ENCODE data around the gene DOLPP1. TPM values are rescaled to one million over a fixed set of nuclear protein-coding genes. Genes with fewer than 3 reads are reported as not detected.

Gene DOLPP1
- total RNA-seq, 1 donor from 2014 or later: 13.2 TPM

GRCh38 chr9:129059796-129060785 lies 20.8 kb upstream of the DOLPP1 start:
- ATAC-seq (no peak), DNase-seq (no peak)
- intact Hi-C loops (cut with DNase I): no loop called here
- peaks cover 3% of the 10 kb centered on the region for H3K4me1 ChIP-seq
- H3K9me3 ChIP-seq: no peaks in the 10 kb centered on the region
- H3K36me3 ChIP-seq: peaks cover 61% of the 10 kb centered on the region
- H3K27me3 ChIP-seq: no peaks in the 10 kb centered on the region
- no peak overlapping the region for H3K27ac ChIP-seq
- no peak overlapping the region for H3K4me3 ChIP-seq
- TF ChIP-seq CTCF (IDR thresholded peaks at IDR 0.05): no peak

- no peak overlapping the region for H3K4me3 ChIP-seq
- ATAC-seq (no peak), DNase-seq (no peak)
- no peaks in the 10 kb centered on the region for H3K9me3 ChIP-seq
- H3K27me3 ChIP-seq: no peaks in the 10 kb centered on the region
- no peak overlapping the region for H3K27ac ChIP-seq
- TF ChIP-seq CTCF (IDR thresholded peaks at IDR 0.05): no peak
- H3K4me1 ChIP-seq: peaks cover 3% of the 10 kb centered on the region
- intact Hi-C loops (cut with DNase I): no loop called here
- peaks cover 65% of the 10 kb centered on the region for H3K36me3 ChIP-seq
These were observed 19.9 kb upstream of the DOLPP1 start for GRCh38 chr9:129060991-129061390.

- peaks cover under 1% of the 10 kb centered on the region for H3K4me1 ChIP-seq
- no peaks in the 10 kb centered on the region for H3K27me3 ChIP-seq
- no peak overlapping the region for H3K4me3 ChIP-seq
- no peak for DNase-seq
- intact Hi-C loops (cut with DNase I): no loop called here
- no peak for TF ChIP-seq CTCF (IDR thresholded peaks at IDR 0.05)
- no peak for ATAC-seq
- H3K9me3 ChIP-seq: no peaks in the 10 kb centered on the region
- H3K36me3 ChIP-seq: peaks cover 65% of the 10 kb centered on the region
- H3K27ac ChIP-seq: no peak overlapping the region
These were observed 17.9 kb upstream of the DOLPP1 start for GRCh38 chr9:129063061-129063460.

- H3K27ac ChIP-seq: no peak overlapping the region
- no peaks in the 10 kb centered on the region for H3K9me3 ChIP-seq
- no peak for TF ChIP-seq CTCF (IDR thresholded peaks at IDR 0.05)
- no peak overlapping the region for H3K4me3 ChIP-seq
- no peak for ATAC-seq
- no peak for DNase-seq
- peaks cover 58% of the 10 kb centered on the region for H3K36me3 ChIP-seq
- intact Hi-C loops (cut with DNase I): no loop called here
- H3K27me3 ChIP-seq: no peaks in the 10 kb centered on the region
- no peaks in the 10 kb centered on the region for H3K4me1 ChIP-seq
These were observed 16.4 kb upstream of the DOLPP1 start for GRCh38 chr9:129064499-129064908.

- peaks cover 32% of the 10 kb centered on the region for H3K36me3 ChIP-seq
- DNase-seq: no peak
- no peak for ATAC-seq
- H3K27ac ChIP-seq: no peak overlapping the region
- H3K4me1 ChIP-seq: no peaks in the 10 kb centered on the region
- no peaks in the 10 kb centered on the region for H3K9me3 ChIP-seq
- H3K27me3 ChIP-seq: no peaks in the 10 kb centered on the region
- intact Hi-C loops (cut with DNase I): no loop called here
- TF ChIP-seq CTCF (IDR thresholded peaks at IDR 0.05): no peak
- no peak overlapping the region for H3K4me3 ChIP-seq
These were observed 12.8 kb upstream of the DOLPP1 start for GRCh38 chr9:129068110-129068509.

Data from upper lobe of right lung (tissue), 1 donor.